IPS DF 4.7 (cell line): ENCODE measurements around the gene DLGAP5.

Source experiments
- DNase-seq: peaks from one replicate; pipeline ENCODE4 v3.0.0-alpha.2; 2013; ENCODE audit warnings: low spot score; ENCODE audit errors: extremely low read depth

The DLGAP5 gene

DNA sequence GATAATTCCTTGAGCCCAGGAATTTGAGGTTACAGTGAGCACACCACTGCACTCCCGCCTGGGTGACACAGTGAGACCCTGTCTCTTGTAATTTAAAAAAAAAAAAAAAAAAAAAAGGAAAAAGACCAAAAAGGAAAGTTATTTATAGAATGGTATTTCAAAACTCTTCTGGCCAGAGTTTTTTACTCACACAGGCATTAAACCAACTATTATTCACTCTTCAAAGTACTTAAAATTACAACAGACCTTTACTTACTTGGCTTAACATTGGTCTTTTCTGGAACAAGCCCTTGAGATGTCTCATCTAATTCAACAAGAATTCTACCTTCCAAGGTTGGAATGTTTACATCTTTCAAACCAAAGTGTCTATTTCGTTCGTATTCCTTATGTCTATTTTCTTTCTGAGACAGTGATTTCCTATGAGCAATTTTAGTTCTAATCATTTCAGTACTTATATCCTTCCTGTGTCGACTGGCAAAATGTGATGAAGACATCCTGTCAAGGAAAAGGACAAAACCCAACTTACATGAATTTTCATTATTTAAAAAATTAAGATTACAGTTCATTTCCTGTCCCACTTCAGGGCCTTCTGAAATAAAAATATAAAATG is 2.6 kb downstream of the DLGAP5 start:
- no peak for DNase-seq

DNA sequence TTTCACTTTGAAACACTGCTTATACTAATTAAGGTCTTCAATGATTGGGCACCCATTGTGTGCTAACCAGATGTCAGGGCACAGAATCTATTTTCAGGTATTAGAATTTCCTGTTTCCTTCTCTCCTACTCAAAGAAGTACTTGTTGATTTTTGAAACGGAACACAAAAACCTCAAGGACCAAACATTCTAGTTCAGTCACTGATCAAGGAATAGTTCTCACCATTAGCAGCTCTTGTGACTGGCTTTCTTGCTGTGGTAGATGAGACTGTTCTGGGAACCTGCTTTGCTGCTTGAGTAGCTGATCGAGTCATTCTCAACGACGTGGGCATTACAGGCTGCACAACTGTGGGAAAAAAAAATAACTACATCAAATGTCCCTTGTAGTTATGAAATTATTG is 11.0 kb downstream of the DLGAP5 start:
- no peak for DNase-seq

DNA sequence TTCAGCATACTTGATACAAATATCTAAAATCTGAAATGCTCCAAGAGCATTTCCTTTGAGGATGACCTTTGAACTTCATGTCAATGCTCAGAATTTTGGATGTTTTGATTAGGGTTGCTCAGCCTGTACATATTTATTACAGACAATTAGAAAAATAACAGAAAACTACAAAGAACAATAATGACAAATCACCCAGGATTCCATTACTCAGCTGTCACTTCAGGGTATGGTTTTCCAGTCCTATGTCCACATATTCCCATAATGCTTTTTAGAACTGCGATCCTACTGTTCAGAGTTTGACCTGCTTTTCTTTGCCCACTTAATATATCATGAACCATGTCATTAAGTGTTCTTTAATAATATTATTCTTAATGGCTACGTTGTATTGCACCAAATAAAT is 11.4 kb downstream of the DLGAP5 start:
- DNase-seq, result no peak

DNA sequence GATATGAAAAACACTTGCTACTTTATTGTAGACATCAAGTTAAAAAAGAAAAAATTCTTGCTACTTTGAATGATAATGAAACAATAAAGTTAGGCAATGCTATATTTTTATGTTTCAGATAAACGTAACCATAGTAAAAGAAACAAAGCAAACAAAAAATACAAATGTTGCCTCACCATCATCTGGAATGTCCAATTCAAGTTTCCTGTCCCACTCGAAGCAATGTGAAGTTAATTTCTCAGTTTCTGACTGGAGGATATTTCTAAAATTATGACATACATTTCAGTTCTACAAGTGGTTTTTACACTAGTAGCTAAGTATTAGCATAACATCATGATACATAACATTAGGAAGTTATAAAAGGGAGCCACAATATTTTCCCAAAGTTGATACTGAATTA is 20.9 kb downstream of the DLGAP5 start:
- DNase-seq, result no peak

DNA sequence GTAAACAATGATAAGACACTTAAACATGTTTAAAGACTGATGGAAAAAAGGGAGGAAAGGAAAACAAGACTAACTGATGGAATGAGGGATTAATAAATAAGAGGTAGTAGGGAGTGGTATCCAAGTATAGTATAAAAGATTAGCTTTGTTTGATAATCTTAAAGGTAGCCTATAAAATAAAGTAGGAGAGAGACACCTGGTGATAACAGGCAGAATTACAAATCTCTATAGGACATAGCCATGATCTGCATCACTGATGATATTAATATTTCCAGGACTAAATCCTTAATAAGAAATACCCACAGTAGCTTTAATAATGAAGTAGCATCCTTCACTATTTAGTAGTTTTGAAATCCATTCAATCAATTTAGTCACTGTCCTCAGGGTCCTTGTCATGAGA is 30.4 kb downstream of the DLGAP5 start:
- DNase-seq, result no peak

DNA sequence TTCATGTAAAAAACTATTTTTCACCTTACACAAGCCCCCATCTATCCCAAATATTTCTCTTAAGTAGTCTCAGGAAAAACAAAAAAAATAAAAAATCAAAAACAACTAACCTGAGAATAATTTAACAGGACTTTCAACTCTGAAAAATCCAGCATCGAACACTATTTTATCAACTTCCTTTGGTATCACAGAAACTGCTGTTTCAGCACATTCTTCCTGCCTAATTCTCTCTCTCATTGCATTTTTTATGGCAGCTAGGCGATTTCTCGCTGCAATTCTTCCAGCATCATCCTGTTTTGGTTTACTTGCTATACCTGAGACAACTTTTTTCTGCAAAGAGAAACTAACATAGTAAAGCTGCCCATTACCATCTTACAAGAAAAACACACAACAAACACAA is 33.0 kb downstream of the DLGAP5 start:
- DNase-seq, result no peak

DNA sequence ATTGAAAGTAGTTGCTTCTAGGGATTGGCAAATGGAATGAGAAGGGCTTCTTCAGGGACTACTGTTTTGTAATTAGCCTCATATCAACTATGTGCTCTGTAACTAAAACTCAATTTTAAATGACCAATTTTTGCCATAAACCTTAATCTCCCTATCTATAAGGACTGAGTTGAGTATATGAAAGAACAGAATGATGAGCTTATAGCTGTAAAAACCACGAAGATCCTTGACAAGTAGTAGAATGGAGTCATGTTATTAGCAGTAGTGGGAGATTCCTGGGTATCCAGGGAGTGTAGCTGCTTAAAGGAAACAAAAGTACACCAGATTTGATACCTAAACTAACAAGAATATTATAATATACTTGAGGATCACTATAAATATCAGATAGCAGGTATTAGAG is 34.3 kb downstream of the DLGAP5 start:
- DNase-seq, result no peak

DNA sequence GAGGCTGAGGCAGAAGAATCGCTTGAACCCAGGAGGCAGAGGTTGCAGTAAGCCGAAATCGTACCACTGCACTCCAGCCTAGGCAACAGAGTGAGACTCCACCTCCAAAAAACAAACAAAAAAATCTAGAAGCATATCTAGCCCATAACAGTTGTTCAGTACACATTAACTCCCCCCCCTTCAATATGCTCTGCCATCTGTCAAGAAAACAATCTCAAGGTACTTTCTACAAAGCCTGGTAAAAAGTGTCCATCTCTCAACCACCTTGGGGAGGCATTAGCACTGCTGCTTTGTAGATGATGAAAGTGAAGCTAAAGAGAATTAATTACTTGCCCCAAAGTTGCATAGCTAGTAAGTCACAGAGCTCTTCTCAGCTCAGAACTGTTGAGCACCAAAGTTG is 37.4 kb downstream of the DLGAP5 start:
- no peak for DNase-seq

DNA sequence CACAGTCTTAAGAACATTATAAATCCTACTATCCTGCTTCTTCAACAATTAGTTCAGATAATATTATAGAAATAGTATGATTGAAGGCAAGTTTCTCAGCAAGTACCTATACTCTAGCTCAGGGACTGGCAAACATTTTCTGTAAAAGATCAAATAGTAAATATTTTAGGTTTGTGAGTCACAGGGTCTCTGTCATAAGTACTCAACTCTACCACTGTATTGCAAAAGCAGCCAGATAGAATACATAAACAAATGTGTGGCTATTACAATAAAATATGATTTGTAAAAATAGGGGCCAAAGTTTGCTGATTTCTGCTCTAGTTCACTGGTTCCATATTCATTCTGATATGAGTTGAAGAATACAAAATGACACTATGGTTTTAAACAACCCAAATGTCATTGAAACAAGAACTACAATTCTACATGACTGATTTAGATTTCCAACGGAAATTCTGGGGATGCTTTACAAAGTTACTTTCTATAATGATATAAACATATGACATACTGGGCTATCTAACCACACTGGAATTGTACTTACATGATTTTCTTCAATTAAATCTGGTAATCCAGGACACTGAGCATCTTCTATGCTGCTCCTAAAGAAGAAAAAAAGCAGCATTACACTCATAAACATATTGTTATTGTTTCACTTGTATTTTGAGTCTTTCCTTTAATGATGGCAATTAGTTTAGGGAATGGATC is 39.2 kb downstream of the DLGAP5 start:
- no peak for DNase-seq

DNA sequence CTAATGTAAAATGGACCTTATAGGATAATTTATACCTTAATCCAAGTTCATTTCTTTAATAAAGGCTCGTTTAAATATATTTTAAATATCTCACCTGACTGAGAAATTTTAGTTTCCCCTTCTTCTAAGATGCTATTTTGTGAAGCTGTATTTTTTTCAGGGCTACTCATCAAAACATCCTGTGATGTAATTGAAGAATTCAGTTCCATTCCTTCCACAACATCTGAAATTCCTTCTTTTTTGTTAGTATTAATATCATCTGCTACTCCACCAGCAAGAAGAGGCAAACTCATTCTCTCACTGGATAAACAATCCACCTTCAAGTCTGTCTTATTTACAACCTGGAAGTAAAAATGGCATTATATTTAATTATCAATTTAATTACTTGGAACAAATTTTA is 39.8 kb downstream of the DLGAP5 start:
- DNase-seq, result no peak

DNA sequence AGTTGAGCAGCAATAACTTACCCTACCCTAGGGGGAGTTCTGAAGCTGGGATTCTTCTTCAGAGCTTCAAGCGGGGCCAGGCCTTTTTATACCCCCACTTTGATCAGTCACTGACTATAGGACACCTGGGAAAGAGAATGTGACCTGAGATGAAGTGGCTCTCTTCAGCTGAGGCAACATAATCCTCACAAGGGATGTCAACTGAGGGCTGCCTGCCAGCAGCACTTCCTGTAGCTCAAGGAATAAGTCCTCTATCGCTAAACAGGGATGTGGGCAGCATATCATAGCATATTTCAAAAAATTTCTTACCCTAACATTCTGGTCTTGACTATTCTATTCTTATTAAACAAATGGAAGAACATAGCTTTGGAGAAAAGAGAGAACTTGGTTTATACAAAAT is 45.0 kb downstream of the DLGAP5 start:
- no peak for DNase-seq

DNA sequence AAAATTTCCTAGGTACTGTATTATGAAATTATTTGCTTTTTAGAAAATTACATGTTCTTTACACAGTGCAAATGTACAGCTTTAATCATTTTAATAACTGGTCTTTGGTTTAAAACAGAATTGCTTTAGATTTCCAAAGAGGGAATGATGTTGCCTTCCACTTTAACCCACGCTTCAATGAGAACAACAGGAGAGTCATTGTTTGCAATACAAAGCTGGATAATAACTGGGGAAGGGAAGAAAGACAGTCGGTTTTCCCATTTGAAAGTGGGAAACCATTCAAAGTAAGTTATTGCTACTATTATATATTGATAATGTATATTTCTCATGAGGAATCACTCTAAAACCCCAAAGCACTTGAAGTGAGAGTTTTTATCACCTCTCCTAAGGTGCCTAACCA is 48.9 kb downstream of the DLGAP5 start:
- DNase-seq, result no peak

DNA sequence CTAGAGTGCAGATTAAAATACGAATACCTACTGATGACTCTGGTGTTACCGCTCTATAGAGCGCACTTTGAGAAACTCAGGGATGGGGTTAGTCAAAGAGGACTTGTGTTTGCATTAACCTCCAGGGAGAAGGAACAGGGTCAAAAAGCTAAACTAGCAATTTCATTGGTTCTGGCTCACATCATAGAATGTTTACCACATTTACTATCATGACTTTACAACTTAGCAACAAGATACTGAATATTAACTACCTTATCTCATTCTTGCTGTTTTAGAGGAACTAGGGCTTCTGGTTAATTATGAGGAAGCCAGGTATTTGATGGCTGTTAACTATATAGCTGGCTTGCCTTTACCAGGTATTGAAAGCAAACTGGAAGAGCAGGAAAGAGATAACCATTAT is 49.6 kb downstream of the DLGAP5 start:
- DNase-seq, result no peak

DNA sequence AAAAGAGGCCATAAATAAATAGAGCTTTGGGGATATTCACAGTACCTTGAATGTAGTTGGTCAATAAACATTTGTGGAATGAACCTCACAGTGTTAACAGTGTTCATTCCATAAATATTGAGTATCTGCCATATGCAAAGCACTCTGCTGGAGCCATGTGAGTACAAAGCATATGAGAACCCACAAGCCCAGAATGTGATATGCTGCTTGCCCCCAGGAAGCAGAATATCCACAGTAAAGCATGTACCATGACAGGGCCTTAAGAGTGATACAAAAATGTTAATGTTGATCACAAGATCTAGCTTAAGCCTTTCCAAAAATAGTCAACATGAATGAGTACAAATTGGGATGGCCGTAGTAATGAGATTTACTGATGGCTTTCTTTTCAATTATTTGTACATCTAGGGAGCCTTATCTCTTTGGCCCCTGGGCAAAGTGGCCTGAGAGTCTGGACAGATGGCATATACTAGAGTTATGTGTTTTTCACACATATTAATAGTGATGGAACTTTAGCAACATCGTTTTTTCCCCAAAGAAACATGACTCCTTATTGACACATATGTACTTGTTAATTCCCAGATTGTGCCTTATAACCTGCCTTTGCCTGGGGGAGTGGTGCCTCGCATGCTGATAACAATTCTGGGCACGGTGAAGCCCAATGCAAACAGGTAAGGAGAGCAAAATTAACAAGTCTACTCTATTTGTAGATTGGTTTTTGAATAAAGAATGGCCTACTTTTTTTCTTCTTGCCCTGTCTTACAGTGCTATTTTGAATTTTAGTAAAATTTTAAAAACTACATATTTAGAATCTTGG is 51.5 kb downstream of the DLGAP5 start:
- DNase-seq, result no peak

DNA sequence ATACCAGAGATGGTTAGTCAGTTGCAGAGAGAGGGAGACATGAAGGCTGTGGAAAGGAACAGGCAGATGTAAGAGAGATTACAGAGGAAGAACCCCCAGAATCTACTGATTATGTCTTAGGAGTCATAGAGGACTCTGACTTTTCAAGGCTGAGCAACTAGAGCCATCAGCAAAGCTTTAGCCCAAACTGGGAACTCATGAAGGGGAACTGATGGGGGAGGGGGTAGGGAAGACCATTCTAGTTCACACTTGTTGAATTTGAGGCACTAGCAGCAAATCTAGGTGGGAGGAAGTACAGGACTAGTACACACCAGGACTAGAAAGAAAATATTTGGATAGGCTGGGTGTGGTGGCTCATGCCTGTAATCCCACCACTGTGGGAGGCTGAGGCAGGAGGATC is 52.2 kb downstream of the DLGAP5 start:
- DNase-seq, result no peak

DNA sequence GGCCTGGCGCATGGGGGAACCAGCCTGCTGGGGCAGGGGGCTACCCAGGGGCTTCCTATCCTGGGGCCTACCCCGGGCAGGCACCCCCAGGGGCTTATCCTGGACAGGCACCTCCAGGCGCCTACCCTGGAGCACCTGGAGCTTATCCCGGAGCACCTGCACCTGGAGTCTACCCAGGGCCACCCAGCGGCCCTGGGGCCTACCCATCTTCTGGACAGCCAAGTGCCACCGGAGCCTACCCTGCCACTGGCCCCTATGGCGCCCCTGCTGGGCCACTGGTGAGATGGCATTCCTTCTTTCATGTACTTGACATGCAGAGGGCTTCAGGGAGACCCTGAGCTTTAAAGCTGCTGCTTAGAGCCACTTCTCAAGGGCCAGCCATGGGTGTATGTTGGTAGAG is 53.3 kb downstream of the DLGAP5 start:
- DNase-seq, result no peak

DNA sequence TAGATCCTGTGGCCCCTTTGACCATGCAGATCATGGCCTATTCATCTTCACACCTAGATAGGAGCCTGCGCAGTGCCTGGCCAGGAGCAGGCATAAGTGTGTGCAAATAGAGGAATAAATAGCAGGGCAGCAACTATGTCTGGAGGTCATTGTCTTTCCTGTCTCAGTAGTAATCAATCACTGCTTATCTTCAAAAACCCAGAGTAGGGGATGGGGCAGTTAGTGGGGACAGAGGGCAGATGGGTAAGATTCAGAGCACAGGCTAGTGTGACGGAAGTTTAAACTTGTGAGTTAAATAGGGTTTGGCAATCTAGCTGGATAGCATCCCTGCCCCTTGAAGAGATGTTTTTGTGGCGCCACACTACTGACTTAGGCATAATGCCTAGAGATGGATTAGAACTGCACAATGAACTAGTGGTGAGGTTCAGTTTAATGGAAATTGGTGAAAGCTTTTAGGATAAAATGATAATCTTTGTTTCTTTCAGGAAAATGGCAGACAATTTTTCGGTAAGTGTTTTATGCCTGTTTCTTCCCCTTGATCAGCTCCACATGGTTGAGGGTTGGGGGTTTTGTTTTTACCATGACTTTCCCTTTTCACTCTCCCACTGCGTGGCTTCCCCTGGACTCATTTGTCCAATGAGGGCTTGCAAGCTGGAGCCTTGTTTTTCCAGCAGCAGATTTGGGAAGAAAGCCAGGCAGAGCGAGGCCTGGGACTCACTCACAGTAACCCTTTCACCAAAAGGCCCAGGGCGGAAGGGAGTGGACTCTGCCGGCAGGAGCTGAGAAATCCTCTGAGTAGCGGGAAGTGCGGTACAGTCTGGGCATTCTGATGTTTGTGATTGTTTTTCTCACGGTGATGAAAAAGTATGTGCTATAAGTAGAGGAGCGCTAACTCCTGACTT is 54.2 kb downstream of the DLGAP5 start:
- no peak for DNase-seq

DNA sequence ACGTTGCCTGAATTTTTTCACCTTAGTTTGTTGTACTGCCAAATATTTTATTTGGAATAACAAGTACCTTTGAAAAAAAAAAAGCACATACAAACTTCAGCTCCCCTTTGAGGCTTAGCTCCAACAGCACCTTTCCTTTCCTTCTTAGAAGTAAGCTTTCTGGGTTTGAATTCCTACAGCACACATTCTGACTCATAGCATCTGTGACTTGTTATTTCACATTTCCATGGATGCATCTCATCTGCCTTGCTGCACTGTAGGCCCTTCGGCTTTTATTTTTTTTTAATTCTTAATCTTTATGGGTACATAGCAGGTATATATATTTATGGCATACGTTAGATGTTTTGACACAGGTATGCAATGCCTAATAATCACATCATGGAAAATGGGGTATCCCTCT is 55.1 kb downstream of the DLGAP5 start:
- no peak for DNase-seq

DNA sequence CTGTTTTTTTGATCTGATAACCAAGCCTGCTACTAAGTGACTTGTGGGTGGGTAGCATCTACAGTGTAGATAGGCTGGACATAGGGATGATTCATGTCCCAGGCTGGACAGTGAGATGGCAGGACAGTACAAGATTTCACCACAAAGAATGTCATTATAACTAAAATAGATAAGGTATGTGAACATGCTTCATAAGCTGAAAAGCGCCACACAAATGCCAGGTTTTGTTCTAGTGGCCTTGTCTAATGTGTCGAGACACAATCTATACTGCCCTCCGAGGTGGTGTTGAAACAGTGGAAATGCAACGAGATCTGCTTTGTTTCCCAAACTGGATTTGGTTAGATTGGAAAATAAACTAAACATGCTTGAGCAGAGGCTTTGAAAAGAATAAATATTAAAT is 58.0 kb downstream of the DLGAP5 start:
- no peak for DNase-seq

DNA sequence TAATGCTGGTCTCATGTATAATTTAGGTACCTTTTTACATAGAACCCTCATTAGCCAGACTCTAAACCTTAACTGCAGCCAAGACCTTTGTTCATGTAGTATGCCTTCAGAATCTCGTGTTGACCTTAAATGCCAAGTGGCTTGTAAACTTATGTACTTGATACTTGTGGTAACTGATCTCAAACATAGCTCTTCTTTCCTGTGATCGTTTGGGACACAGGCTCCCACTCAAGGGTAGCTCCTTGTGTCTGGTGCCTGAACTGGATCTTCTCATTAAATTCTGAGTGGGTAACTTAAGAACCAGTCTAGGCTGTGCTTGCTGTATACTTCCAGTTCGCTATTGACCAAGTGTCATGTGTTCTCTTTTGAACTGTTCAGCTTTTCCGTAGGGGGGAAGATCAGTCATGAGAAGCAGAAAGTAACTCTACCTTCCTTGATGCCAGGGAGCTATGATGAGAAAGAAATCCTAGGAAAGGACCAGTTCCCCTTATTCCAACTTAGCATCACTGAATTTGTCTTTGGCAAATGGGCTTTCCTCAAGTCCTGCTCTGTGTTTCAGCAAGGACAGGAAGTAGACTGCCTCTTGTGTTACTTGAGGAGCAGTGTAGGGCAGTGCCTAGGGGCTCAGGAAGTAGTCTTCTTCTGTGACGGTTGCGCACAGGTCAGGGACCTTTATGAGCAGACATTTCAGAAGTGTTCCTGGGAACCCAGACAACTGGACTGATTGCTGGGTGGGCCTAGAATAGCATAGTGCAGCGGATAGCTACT is 59.8 kb downstream of the DLGAP5 start:
- no peak for DNase-seq

DNA sequence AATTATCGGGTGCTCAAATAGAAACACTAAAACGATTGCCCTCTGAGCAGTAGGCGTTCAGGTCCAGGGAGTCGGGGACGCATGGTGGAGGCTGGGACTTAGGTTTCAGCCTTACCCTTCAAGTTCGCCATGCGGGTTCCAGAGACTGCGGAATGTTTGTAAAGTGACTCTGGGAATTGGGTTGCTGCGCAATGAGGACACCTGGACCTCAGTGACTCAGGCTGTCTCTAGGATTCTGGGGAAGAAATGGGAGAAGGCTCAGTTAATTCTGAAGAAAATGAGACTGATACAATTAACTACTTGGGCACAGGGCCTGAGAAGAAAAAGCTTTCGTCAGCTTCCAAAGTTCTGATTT is 61.2 kb downstream of the DLGAP5 start:
- no peak for DNase-seq
